Measurements from ENCODE around the gene AHI1.

AHI1 gene

DNA sequence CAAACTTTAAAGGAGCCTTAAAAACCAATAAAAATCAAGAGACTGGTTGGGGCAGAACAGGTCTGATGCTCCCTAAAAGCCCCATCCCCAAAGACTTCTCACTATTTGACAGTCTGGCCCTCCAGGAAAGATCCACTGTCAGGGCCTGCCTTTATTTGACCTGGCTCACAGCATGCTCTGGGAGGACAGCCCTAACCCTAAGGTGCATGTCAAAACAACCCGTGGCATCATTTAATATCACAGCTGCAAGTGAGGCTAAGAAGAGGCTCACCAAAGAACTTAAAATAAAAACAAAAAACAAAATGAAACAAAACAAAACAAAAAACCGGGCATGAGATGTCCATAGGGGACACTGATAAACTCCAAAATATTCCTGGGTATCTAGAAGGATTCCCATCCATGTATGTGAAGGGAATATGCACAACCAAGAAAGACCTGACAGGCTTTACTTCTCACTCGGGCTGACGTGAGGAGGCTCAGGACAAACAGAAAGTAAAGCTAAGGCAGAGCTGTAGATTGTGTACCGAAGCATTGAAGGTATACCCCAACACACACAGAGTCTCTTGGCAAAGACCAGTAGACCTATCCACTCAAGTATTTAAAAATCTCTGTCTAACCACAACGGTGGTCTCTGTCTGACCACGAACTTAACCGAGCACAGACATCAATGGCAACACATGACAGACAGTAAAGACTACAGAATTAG is 57.3 kb downstream of the AHI1 start:
- DNase-seq (ENCODE audit: low read depth) = no peak
- TF ChIP-seq, protein P1, sequence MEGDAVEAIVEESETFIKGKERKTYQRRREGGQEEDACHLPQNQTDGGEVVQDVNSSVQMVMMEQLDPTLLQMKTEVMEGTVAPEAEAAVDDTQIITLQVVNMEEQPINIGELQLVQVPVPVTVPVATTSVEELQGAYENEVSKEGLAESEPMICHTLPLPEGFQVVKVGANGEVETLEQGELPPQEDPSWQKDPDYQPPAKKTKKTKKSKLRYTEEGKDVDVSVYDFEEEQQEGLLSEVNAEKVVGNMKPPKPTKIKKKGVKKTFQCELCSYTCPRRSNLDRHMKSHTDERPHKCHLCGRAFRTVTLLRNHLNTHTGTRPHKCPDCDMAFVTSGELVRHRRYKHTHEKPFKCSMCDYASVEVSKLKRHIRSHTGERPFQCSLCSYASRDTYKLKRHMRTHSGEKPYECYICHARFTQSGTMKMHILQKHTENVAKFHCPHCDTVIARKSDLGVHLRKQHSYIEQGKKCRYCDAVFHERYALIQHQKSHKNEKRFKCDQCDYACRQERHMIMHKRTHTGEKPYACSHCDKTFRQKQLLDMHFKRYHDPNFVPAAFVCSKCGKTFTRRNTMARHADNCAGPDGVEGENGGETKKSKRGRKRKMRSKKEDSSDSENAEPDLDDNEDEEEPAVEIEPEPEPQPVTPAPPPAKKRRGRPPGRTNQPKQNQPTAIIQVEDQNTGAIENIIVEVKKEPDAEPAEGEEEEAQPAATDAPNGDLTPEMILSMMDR (IDR thresholded peaks at IDR 0.05; ENCODE audit: control insufficient read depth, insufficient read depth, low read depth, low read length, missing control alignments) = no peak
- H3K4me3 ChIP-seq (ENCODE audit: control insufficient read depth, low read depth, low read length) = no peak overlapping the region

GRCh38 chr6:135439549-135439948 is 58.0 kb downstream of the AHI1 start:
- TF ChIP-seq, protein P1 (IDR thresholded peaks at IDR 0.05; ENCODE audit: control insufficient read depth, insufficient read depth, low read depth, low read length, missing control alignments) = no peak
- no peak overlapping the region for H3K4me3 ChIP-seq (ENCODE audit: control insufficient read depth, low read depth, low read length)
- DNase-seq (ENCODE audit: low read depth) = no peak

- DNase-seq (ENCODE audit: low read depth) = no peak
- no peak overlapping the region for H3K4me3 ChIP-seq (ENCODE audit: control insufficient read depth, low read depth, low read length)
- TF ChIP-seq, protein P1 (IDR thresholded peaks at IDR 0.05; ENCODE audit: control insufficient read depth, insufficient read depth, low read depth, low read length, missing control alignments) = peak; percentile 42
These were observed 58.5 kb downstream of the AHI1 start for GRCh38 chr6:135438907-135439535.

DNA sequence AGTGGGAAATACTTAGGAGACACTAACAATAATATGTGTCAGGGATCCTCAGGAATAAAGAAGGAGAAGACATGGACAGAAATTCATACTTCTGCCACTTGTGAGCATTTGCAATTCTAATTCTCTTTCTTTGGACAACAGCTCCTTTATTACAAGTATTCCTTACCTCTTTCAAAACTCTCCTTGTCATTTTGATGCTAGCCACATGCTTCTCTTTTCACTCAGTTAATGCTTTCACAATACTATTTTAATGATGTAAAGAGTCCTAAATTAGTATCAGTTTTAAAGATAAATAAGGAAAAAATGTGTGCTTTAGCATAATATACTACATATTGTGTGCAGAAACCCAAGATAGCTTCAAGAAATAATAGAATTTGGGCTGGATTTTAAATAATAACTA is 62.5 kb downstream of the AHI1 start:
- DNase-seq (ENCODE audit: low read depth) = no peak
- H3K4me3 ChIP-seq (ENCODE audit: control insufficient read depth, low read depth, low read length) = no peak overlapping the region
- TF ChIP-seq, protein P1 (IDR thresholded peaks at IDR 0.05; ENCODE audit: control insufficient read depth, insufficient read depth, low read depth, low read length, missing control alignments) = no peak

GRCh38 chr6:135434095-135434494 is 63.4 kb downstream of the AHI1 start:
- DNase-seq (ENCODE audit: low read depth) = no peak
- no peak overlapping the region for H3K4me3 ChIP-seq (ENCODE audit: control insufficient read depth, low read depth, low read length)
- TF ChIP-seq, protein P1 (IDR thresholded peaks at IDR 0.05; ENCODE audit: control insufficient read depth, insufficient read depth, low read depth, low read length, missing control alignments) = no peak

DNA sequence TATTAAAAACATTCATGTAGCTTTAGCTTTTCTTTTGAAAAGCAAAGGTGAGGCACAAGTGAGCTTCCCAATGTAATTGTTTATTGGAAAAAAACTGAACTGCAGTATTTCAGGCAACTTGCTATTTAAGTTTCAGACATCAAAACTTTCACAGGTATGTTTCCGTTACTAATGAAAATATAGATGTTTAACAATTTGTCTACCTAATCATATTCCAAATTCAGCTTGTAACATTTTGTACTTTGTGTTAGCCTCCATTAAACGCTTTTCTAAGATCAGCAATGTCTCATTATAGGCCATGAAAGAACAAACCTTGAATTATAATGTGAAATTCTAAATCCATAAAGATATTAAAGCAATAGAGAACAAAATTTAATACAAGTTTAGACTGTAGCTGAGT is 69.5 kb downstream of the AHI1 start:
- H3K4me3 ChIP-seq (ENCODE audit: control insufficient read depth, low read depth, low read length) = no peak overlapping the region
- no peak for DNase-seq (ENCODE audit: low read depth)

More for the DNA sequence above, 69.5 kb downstream of the AHI1 start:
- TF ChIP-seq, protein P1 (IDR thresholded peaks at IDR 0.05; ENCODE audit: control insufficient read depth, insufficient read depth, low read depth, low read length, missing control alignments) = no peak
